GM19452 (cell line): ENCODE measurements around the gene CADPS2.
A peak's percentile ranks its signal among the peaks of the same experiment; 100 is the strongest.

Experiments
- ATAC-seq: cut with Tn5 transposase; IDR thresholded peaks from one replicate; pipeline ENCODE4 v1.9.1; 2021; ENCODE audit not compliant: unreplicated experiment

The CADPS2 gene

DNA sequence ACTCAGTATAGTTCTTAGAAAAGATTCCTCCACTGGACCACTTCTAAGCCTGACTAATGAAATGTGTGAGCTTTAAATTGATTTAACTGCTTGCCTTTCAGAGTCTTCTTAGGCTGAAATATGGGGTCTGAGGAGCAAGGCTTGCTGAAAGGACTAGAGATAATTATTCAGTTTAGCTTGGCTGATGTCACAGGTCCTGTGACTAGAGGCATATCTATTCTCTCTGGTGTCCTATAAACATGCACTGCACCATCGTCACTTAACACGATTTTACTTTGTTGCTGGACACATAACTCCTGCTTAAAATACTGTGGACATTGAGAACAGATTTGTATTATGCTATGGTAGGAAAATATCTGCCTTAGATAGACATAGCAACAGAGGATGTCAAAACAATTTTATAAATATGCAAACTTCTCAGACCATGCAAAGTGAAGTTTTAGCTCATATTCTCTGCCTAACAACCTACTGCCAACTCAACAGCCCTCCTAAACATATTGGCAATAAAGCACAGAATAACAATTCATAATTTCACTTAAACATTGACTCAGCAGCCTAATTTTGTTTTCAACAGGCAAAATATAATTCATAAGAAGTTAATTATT lies 267.6 kb downstream of the CADPS2 start:
- ATAC-seq = no peak

DNA sequence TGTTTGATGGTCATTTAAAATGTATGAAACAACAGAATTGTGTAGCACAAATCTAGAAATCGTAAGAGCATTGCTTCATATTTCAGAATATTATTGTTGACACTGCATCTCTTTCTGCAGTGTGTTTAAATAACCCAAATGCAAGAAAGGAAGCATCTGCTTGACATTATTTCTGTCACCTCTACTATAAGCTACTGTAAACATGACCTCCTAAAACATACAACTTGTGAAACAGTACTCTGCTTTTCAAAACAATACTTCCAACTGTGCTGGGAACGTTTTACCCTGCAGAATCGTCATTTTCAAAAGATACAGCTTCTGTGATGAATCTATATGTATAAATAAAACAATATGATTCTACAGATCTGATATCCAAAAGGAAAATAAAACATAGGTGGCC lies 269.3 kb downstream of the CADPS2 start:
- ATAC-seq = no peak

DNA sequence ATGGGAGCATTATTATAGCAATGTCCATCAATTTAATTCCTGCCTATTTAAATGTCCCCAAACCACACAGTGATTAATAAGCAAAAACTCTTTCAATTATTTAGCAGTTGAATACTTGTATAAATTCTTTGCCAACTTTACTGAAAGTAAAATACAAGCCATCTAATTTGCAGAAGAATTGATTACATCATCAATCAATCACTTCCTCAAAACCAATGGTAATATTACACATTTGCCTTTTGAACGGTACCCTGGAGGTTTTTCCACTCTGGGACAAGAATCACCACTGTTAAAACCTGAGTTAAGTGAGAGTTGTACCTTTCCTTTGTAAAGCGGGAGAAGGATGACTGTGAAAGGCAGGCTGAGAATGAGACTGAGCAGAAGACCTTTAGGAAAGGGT lies 280.3 kb downstream of the CADPS2 start:
- ATAC-seq = no peak

DNA sequence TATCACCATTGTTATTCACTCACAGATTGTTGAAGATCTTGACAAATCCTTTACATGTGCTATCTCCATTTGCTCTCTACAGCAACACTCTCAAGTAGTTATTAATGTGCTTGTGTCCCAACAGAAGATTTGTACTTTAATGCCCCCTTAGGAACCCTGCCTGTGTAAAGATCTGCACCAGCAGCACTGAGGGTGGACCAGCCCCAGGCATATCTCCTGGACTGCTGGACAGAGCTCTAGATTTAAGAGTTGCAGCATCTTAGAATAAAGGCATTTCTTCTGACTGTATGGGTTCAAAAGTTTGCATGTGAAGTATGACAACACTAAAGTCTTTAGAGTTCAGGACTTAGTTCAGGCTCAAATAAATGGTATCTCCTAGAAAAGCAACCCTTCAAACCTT lies 282.0 kb downstream of the CADPS2 start:
- ATAC-seq = no peak

DNA sequence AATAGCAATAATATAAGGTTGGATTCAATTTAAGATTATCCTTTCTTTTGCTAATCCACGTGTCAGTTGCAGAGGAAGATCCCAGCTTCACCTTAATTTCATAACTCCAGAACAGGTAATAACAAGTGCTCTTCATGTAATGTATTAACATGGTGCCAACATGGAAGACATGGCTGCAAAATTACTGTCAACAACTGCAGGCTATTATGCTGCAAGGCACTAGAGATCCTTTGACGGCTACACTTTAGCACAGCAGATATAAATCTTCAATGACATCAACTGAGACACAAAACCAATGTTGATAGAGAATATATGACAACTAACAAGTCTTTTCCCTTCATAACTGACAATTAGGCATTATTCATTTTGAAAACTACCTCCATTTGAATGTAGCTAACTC lies 283.5 kb downstream of the CADPS2 start:
- no peak for ATAC-seq

DNA sequence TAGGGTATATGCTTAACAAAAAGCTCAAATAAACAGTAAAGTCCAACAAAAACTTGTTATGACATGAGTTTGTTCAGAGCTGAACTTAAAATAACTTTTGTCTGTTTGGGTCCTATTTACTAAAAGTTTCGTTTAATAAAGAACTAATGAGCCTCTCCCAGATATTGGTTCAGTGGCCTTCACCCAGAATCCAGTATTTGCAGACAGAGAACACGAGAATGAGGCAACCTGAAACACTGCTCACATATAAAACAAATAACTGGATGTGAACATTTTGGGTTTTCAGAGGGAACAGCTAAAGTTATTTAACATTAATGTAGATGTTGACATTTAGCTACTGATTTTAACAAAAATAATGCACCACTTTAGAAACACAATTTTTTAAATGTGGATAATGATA lies 285.6 kb downstream of the CADPS2 start:
- ATAC-seq = no peak

DNA sequence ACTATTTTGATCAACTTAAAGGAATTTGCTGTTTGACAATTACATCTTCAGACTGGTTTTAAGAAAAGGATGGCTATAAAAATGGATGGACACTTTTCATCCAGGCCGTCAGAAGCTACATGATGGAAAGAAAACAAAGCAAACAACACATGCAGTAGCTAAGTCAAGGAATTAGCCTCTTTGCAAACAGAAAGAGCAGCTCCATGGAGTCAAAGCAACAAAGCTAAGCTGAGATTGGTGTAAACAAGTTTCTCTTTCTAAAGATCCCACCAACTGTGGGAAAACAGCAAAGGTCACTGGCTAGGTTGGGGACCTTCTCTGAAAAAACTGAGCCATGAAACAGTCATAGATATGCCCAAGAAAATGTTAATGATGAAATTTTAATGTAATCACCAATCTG lies 286.2 kb downstream of the CADPS2 start:
- ATAC-seq = no peak

DNA sequence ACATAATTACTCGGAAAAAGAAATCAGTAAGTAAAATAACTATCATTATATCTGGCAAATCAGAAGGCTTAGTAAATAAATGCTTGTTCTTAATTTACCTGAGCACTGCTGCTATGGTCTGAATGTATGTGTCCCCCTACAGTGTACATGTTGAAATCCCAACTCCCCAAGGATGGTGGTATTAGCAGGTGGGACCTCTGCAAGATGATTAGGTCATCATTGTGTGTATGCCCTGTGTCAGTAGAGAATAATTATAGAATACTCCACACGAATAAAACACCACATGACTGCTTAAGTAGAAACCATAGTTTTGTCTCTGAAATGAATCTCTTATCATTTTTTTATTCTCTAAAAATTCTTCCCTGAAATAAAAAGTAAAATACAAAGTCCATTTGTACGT lies 289.0 kb downstream of the CADPS2 start:
- ATAC-seq = no peak

DNA sequence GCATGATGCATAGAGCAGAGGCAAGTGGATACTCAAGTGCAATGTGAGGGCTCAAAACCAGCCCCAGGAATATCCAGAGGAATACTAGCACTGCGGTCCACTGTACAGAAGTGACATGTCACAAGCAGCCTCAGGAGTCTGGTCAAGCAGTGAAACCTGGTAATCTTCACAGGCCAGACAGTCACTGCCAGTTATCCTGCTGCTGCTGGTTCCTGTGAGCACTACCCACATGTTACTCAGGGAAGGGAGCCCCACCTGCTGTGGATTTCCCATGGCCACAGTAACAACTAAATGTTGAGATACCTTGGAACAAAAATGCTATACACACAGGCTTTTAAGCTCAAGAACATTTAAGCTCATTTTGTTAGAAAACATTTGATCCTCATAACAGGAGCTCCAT lies 290.4 kb downstream of the CADPS2 start:
- no peak for ATAC-seq

DNA sequence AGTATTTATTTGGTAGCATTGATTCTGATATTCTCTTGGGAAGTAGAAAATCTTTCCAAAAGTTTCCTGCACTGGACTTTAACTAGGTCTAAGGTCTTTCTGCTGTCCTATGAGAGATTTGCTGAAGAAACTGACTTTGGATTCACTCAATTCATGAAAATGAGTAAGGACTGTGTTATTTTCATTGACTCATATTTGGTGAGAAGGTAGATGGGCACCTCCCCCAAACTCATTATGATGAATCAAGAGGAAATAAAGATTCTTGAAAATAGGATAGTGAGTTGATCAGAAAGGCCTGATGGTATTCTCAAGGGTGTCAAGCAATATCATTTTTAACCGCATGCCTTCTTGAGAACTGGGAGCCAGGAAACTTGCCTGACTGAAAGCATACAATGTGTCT lies 297.6 kb downstream of the CADPS2 start:
- ATAC-seq = no peak

DNA sequence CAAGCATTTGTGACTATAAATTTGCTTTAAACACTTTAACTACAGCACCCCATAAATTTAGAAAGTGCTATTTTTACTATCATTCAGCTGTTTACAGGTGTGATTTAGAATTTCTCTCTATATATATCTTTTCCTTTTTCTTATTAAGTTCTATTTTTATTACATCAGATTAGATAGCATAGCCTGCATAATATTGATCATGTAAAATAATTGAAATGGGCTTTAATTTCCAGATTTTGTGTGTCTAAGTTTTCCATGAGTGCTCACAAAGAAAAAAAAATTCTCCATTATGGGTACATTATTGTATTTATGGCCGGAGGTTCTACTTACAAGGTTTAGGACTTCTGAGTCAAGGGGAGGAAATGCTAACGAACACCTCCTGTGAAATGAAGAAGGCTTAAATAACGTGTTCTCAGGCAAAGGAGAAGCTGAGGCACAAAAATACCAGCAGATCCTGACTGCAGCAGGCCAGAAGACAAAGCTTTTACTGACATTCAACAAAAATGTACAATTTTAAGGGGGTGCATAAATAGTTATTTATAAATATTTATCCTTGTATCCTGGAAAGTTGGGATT lies 301.5 kb downstream of the CADPS2 start:
- ATAC-seq = no peak

DNA sequence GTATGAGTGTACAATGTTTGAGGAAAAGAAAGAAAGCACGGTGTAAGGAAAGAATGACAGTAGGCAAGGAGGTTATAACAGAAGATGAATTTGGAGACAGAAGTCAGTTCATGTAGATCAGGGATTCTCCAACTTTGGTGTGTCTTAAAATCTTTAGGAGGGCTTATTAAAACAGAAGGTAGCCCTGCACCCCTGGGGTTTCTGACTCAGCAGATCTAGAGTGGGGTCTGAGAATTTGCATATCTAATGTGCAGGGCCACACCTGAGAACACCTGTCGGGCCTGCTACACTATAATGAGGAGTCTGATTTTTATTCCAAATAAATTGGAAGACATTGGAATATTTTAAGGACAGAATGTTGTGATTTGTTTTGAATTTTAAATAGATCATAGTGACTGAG lies 307.9 kb downstream of the CADPS2 start:
- ATAC-seq = no peak

DNA sequence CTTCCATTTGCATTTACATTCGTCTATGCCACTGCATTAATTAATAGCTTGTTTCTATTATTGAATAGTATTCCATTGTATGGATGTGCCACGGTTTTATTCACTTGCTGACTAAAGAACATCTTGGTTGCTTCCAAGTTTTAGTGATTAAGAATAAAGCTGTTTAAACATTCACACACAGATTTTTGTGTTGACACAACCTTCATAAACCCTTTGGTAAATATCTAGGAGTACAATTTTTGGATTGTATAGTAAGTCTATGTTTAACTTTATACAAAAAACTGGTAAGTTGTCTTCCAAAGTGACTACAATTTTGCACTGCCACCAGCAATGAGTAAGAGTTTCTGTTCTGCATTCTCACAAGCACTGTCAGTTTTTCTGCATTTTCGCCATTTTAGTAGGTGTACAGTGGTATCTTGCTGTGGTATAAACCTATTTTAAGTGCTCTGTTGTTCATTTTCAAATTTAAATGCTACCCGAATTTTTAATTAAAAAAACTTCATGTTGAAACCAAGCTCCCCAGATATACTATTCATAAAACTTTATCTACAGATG lies 308.7 kb downstream of the CADPS2 start:
- ATAC-seq = no peak

DNA sequence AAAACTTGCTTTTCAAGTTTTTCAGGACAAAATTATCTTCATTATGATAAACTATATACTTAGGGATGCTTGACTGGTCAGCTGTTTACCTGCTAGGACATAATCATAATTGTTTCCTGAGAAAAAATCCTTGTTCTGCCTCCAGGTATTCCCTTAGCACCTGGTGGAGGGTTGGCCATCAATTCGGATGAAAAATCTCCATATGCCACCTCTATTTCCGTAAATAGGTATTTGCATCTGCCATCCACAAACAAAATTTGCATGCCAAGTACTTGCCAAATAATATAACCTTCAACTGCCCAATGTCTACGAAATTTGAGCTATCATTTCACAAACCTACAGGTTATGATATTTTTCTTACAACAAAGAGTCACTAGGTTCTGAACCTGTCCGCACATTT lies 313.6 kb downstream of the CADPS2 start:
- ATAC-seq = no peak

DNA sequence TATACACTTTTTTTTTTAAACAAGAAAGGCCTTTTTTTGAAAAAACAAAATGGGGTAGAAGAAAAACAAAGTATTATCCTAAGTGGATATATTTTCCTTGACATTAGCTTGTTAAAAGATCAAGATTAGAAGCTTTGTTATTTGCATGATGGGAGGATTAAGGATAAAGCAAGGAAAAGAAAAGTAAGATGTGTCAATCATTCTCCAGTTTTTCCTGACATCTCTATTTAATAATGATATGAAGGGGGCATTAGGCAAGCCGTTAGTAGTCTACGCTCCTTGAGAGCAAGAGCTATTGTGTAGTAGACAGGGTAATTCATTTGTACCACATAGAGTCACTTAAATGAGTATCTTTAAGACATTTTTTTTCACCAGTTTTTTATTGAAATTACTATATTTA lies 324.9 kb downstream of the CADPS2 start:
- no peak for ATAC-seq

DNA sequence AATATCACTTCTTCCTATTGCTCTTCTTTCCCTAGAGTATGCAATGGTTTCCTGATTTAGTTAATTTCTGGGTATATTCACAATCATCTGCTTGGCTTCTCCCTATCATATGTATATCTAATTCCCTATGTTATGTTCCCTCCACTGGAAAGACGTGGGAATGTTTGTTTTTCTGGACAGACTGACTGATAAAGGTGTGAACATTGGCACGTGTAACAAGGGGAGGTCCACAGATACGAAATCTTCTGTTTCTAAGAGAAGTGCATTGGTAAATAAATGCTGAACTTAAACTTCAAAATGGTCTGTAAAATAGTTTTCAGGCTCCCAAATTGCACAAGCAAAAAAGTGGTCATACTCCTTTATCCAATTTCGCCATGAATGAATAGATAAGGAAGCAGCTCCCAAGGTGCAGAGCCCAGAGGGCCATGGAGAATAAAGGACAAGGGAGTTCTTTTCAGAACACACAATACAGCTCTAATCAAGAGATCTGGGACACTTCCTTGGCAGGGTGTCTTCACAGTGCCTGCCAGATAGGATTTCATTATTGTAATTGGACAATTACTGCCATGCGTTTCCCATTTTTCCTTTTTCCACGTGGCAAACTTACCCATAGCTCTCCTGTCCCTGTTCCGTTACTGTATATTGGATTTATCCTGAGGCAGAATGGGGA lies 329.3 kb downstream of the CADPS2 start:
- ATAC-seq = no peak

DNA sequence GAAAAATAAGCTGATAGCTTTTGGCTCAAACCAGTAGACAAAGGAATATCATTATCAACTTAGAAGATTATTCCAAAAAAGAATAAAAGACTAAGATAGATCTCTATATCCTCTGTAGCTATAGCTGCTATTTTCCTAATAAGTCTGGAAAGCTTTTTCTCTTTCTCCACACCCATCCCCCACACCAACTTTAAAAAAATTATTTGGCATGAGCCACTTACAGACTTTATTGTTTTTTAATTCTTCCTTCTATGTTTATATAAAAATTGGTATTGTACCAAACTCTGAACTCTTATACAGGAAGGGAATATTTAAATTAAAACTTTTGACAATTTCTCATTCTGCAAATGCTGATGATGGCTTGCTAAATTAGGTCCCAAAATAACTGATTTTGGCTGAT lies 330.0 kb downstream of the CADPS2 start:
- ATAC-seq = no peak

DNA sequence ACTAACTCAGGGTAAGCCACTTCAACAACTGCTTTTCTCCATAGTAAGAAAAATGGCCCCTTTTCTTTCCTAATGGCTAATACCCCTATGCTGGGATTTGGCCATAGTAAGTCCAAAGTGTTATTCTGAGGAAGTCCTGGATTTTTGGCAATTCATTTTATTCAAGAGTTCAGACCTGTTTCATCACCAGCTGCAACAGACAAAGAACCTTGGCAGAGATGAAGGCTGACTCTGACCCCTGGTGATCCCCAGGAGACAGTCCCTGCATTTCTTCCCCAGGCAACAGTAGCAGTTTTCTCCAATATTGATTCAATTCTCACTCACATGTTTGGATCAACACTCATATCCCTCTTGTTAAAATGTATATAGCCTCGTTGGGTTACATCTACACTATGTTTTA lies 332.5 kb downstream of the CADPS2 start:
- no peak for ATAC-seq

DNA sequence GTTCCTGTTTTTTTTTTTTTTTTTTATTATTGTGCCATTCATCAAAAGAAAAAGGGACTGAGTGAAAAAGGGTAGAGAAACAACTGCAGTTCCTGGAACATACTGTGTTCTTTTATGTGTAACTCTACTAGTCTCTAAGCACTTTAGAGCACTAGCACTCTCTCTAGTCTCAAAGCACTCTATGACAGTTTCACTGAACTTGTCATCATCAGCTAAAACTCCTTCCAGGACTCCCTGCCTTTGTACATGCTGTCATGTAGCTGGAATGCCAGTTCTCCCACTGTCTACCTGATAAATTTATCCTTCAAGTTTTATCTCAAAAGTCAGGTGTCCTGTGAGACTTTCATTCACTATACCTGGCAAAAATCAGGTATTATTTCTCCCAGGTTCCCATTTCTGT lies 333.5 kb downstream of the CADPS2 start:
- no peak for ATAC-seq

DNA sequence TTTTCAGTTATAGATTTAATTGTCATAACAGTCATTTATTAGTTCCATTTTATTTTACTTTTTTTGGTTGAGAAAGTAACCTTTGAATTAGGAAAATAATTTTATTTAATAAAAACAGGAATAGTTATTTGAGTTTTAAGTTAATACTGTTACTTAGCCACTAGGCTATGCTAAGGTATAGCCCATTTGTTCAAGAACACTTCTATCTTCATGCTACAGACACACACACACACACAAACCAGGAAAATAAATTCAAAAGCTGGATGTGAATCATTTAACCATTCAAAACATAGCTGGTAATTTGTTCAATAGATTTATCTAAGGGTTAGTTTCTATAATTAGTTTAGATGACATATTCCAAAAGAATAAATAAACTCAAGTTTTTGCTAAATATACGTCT lies 335.7 kb downstream of the CADPS2 start:
- ATAC-seq = no peak

DNA sequence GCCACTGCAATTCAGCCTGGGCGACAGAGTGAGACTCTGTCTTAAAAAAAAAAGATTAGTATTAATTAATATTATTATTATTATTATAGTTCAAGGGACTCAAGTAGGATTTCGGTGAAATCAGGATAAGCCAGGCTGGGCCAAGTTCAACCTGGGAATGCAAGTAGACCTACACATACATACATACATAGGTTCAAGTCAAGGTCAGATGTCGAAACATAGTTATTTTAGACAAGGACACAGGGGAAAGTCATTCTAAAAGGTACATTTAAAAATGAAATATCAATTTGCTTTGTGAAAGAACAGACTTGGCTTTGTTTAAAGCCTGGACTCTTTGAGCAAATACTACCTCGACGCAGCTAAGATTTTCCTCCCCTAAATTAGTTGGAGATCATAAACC lies 336.7 kb downstream of the CADPS2 start:
- ATAC-seq = no peak

DNA sequence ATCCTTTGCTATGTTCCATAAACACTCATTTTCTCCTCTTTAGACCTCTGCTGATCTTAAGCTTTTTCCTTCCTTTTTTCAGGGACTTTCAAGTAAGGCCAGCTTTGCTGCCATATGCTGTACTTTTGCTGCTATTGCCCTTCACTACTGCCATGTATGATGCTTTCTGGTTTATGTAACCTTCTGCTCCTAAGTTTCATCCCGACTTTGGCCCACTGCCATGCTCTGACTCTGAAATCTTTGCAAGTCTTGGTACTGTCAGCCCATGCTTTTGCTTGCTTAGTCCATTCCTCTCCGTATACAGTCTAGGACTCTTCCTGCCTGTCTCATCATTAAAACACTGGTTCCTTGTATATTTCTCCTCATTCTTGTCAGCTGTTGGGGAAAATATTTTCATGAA lies 339.8 kb downstream of the CADPS2 start:
- ATAC-seq = no peak

DNA sequence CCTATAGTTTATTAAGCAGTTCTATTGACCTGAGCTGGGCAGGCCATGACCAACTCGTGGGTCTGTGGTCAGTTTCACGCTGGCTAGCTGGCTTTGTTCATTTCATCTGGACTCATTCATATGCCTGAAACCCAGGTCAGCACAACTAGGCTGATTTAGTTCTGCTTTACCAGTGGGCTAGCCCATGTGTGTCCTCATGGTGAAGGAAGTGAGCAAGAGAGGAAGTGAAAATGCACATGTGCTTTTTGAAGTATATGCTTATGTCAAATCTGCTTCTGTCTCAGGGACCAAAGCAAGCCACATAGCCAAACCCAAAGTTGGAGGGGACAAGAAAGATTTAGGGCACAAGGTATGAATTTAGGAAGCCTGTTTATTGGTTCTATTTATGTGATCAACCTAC lies 341.8 kb downstream of the CADPS2 start:
- peak; percentile 82 for ATAC-seq
